Keratinocyte (primary cell): ENCODE data around the gene ATXN2. TPM values are rescaled to one million over a fixed set of nuclear protein-coding genes. Genes with fewer than 3 reads are reported as not detected.

Experiments
- DNase-seq: peaks from one replicate; pipeline ENCODE4 v3.0.0-alpha.2; 2011; ENCODE audit warnings: low read depth, missing footprints, low spot score
- FAIRE-seq: peaks from 2 replicates; lab custom pipeline; 2011; peaks lifted over from hg19 to GRCh38; lab: Jason Lieb, UNC
- H2AFZ ChIP-seq: 2 replicates; pipeline ENCODE4 v1.6.0; 2012; ENCODE audit warnings: low read length, control low read depth, inconsistent platforms; ENCODE audit not compliant: control insufficient read depth
- H3K27ac ChIP-seq: 2 replicates; pipeline ENCODE4 v1.5.1; 2011; ENCODE audit warnings: low read length; ENCODE audit not compliant: control insufficient read depth, insufficient read depth
- H3K27me3 ChIP-seq: 3 replicates; pipeline ENCODE4 v1.6.0; 2011; ENCODE audit warnings: low read length; ENCODE audit not compliant: control insufficient read depth, insufficient read depth; ENCODE audit errors: extremely low read depth
- H3K36me3 ChIP-seq, 2 experiments: 2 replicates in 1 of 2; 3 replicates in 1 of 2; pipeline ENCODE4 v1.5.1; 2011; ENCODE audit warnings: low read length in 2 of 2, mild to moderate bottlenecking in 1 of 2; ENCODE audit not compliant: control insufficient read depth in 2 of 2, insufficient read depth in 2 of 2; ENCODE audit errors: extremely low read depth in 1 of 2
- H3K4me1 ChIP-seq: 3 replicates; pipeline ENCODE4 v1.5.1; 2011; ENCODE audit warnings: low read length; ENCODE audit not compliant: control insufficient read depth, insufficient read depth; ENCODE audit errors: extremely low read depth
- H3K4me2 ChIP-seq: 3 replicates; pipeline ENCODE4 v1.6.0; 2011; ENCODE audit warnings: low read depth, low read length; ENCODE audit not compliant: control insufficient read depth, insufficient read depth; ENCODE audit errors: extremely low read depth
- H3K4me3 ChIP-seq, 3 experiments: fragments of 200-600 bp in 1 of 3; sonication (generic) in 1 of 3; 2 replicates in 2 of 3; 3 replicates in 1 of 3; pipeline ENCODE4 v1.5.1; 2011 to 2016; ENCODE audit warnings: low read length in 3 of 3, mild to moderate bottlenecking in 3 of 3, control low read depth in 2 of 3, inconsistent platforms in 1 of 3, low read depth in 1 of 3, mixed read lengths in 1 of 3, mixed run types in 1 of 3, moderate library complexity in 1 of 3; ENCODE audit not compliant: control insufficient read depth in 2 of 3, insufficient read depth in 2 of 3; ENCODE audit errors: extremely low read depth in 1 of 3
- H3K79me2 ChIP-seq: 2 replicates; pipeline ENCODE4 v1.6.0; 2012; ENCODE audit warnings: low read length; ENCODE audit not compliant: control insufficient read depth, insufficient read depth
- H3K9ac ChIP-seq: 3 replicates; pipeline ENCODE4 v1.6.0; 2011; ENCODE audit warnings: low read length; ENCODE audit not compliant: control insufficient read depth, insufficient read depth; ENCODE audit errors: extremely low read depth
- H3K9me1 ChIP-seq: 3 replicates; pipeline ENCODE4 v1.6.0; 2011; ENCODE audit warnings: low read length; ENCODE audit not compliant: control insufficient read depth, insufficient read depth; ENCODE audit errors: extremely low read depth
- H3K9me3 ChIP-seq: 2 replicates; pipeline ENCODE4 v1.5.1; 2012; ENCODE audit warnings: low read depth, low read length; ENCODE audit not compliant: control insufficient read depth
- H4K20me1 ChIP-seq: 3 replicates; pipeline ENCODE4 v1.6.0; 2011; ENCODE audit warnings: low read length; ENCODE audit not compliant: control insufficient read depth, insufficient read depth; ENCODE audit errors: extremely low read depth
- CTCF ChIP-seq, 3 experiments: IDR thresholded peaks in 1 of 3; conservative IDR thresholded peaks in 1 of 3; optimal IDR thresholded peaks in 1 of 3; 2 replicates in 2 of 3; 3 replicates in 1 of 3; pipeline versions ENCODE3 to v1.5.1; 2011; ENCODE audit warnings: low read length in 3 of 3, mild to moderate bottlenecking in 3 of 3, moderate library complexity in 2 of 3, control low read depth in 1 of 3, inconsistent platforms in 1 of 3; ENCODE audit not compliant: insufficient read depth in 2 of 3; ENCODE audit errors: extremely low read depth in 1 of 3
- EZH2 ChIP-seq: IDR thresholded peaks from one replicate; pipeline ENCODE4 v1.6.1; 2012; ENCODE audit warnings: inconsistent platforms, mild to moderate bottlenecking, low read length, moderate library complexity
- dilution Hi-C: fragments of 300-500 bp; cut with MboI; formaldehyde crosslinking; loops from one replicate; pipeline ENCODE4 v1.7.0; 2020; ENCODE audit warnings: low sequenced_read_pairs; ENCODE audit not compliant: extremely low pct_ligation_motif_present
- polyA plus RNA-seq, 5 experiments: library from polyadenylated mRNA; depleted of rRNA in 3 of 5; stranded (reverse) in 3 of 5; stranded (forward) in 1 of 5; unstranded in 1 of 5; fragments of >200 nt; gene quantifications; 1 replicate in 1 of 5; 2 replicates in 3 of 5; 3 replicates in 1 of 5; pipeline versions ENCODE4 v1.2.1 to v1.2.3, GENCODE V29; 2011 to 2012; ENCODE audit warnings: missing spikeins in 2 of 5, low read depth in 1 of 5, low replicate concordance in 1 of 5

The ATXN2 gene
- polyA plus RNA-seq, 1 donor (not counting 4 experiments of a cell fraction or from before 2014, with no cell fraction given), result 19.6 TPM

GRCh38 chr12:111457071-111457470 lies 142.0 kb downstream of the ATXN2 start:
- Histone ChIP-seq H3K9me3 (no peaks in the 10 kb centered on the region), H3K79me2 (no peaks in the 10 kb centered on the region), H3K4me2 (no peak overlapping the region), H3K27me3 (no peaks in the 10 kb centered on the region), H3K36me3 (peaks cover 31 to 35% of the 10 kb centered on the region in 2 experiments), H4K20me1 (peaks cover 4% of the 10 kb centered on the region), H3K27ac (no peak overlapping the region), H3K4me3 (no peak overlapping the region), H3K4me1 (no peaks in the 10 kb centered on the region), H2AFZ (no peak overlapping the region), H3K9ac (no peak overlapping the region), H3K9me1 (no peaks in the 10 kb centered on the region)
- FAIRE-seq (no peak), DNase-seq (no peak)
- TF ChIP-seq EZH2, result no peak
- no peak for TF ChIP-seq CTCF (optimal IDR thresholded peaks at IDR 0.05 in 1 of 3, IDR thresholded peaks at IDR 0.05 in 1 of 3, conservative IDR thresholded peaks at IDR 0.05 in 1 of 3; ENCODE audit: extremely low read depth in 1 of 3, insufficient read depth in 2 of 3, low read length in 3 of 3)
- dilution Hi-C loops, result no loop called here

GRCh38 chr12:111455448-111456320 lies 143.4 kb downstream of the ATXN2 start:
- no peak for TF ChIP-seq EZH2
- no peak for TF ChIP-seq CTCF (optimal IDR thresholded peaks at IDR 0.05 in 1 of 3, IDR thresholded peaks at IDR 0.05 in 1 of 3, conservative IDR thresholded peaks at IDR 0.05 in 1 of 3; ENCODE audit: extremely low read depth in 1 of 3, insufficient read depth in 2 of 3, low read length in 3 of 3)
- no peak for DNase-seq
- dilution Hi-C loops, result no loop called here
- H3K9ac ChIP-seq, result no peak overlapping the region
- H3K27me3 ChIP-seq, result no peaks in the 10 kb centered on the region
- no peak for FAIRE-seq
- H3K9me1 ChIP-seq, result no peaks in the 10 kb centered on the region
- no peaks in the 10 kb centered on the region for H3K79me2 ChIP-seq
- H2AFZ ChIP-seq, result no peak overlapping the region
- H3K9me3 ChIP-seq, result no peaks in the 10 kb centered on the region
- H3K4me1 ChIP-seq, result no peaks in the 10 kb centered on the region
- peaks cover 35 to 45% of the 10 kb centered on the region in 2 experiments for H3K36me3 ChIP-seq
- H3K4me3 ChIP-seq, result no peak overlapping the region
- H3K27ac ChIP-seq, result no peak overlapping the region
- H4K20me1 ChIP-seq, result peaks cover 4% of the 10 kb centered on the region
- H3K4me2 ChIP-seq, result no peak overlapping the region
